Stimulated activated naive B cell treated with anti-CD40 and anti-IgM and Interleukin-4, amounts not matched to agents 10 μg/mL and 1 μg/mL and 100 μg/mL, for 72 hours (primary cell): Measurements from ENCODE around the gene SPPL2B.

Experiments used
- ATAC-seq, 2 donors: fragments of 150-1000 bp; cut with Tn5 transposase; replicated peaks; 2 replicates each; pipeline ENCODE4 v1.10.0; 2021; ENCODE audit warnings: moderate library complexity in 1 of 2
- DNase-seq: peaks from one replicate; pipeline ENCODE4 v3.0.0; 2021
- H3K27ac Mint-ChIP-seq: one replicate; pipeline ENCODE4 v1.8.0; 2022; ENCODE audit warnings: mild to moderate bottlenecking, mixed read lengths
- H3K27me3 Mint-ChIP-seq, 2 donors: one replicate each; pipeline ENCODE4 v1.8.0; 2022; ENCODE audit warnings: mixed read lengths in 2 of 2
- H3K36me3 Mint-ChIP-seq, 2 donors: one replicate each; pipeline ENCODE4 v1.8.0; 2022; ENCODE audit warnings: mixed read lengths in 2 of 2, mild to moderate bottlenecking in 1 of 2
- H3K4me1 Mint-ChIP-seq, 2 donors: one replicate each; pipeline ENCODE4 v1.8.0; 2022; ENCODE audit warnings: mixed read lengths in 2 of 2, mild to moderate bottlenecking in 1 of 2
- H3K4me3 Mint-ChIP-seq, 2 donors: one replicate each; pipeline ENCODE4 v1.8.0; 2022; ENCODE audit warnings: mild to moderate bottlenecking in 2 of 2, mixed read lengths in 2 of 2, moderate library complexity in 1 of 2
- H3K9me3 Mint-ChIP-seq, 2 donors: one replicate each; pipeline ENCODE4 v1.8.0; 2022; ENCODE audit warnings: mixed read lengths in 2 of 2, mild to moderate bottlenecking in 1 of 2

SPPL2B gene

GRCh38 chr19:2371656-2372055, 43.2 kb downstream of the SPPL2B start:
- Mint-ChIP-seq H3K9me3 (peaks cover 0 to 3% of the 10 kb centered on the region in 2 donors), H3K27me3 (peaks cover 13% of the 10 kb centered on the region in 2 donors), H3K4me3 (no peak overlapping the region), H3K4me1 (peaks cover 0 to 2% of the 10 kb centered on the region in 2 donors), H3K36me3 (peaks cover 3 to 4% of the 10 kb centered on the region in 2 donors), H3K27ac (no peak overlapping the region)
- ATAC-seq (no peak), DNase-seq (no peak)

DNA sequence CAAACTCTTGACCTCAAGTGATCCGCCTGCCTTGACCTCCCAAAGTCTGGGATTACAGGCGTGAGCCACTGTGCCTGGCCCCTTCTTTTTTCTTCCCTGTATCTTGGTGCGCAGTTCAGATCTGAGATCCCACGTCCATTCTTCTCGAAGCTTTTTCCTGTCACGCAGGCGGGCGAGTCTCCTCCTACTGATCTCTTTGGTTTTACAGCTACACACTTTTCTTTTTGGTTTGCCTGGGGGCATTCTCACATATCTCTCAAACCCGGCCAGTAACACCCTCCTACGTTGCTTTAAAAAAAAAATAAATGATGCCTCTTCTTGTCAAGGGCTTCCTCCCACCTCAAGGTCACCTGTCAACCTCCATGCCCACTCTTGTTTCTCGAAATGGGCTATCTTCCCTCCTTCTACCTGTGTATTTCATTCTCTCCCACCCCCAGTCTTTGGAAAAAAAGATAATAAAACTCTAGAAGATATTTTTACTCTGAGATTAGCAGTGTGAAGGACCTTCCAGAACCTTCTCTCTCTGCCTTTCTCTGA, 43.7 kb downstream of the SPPL2B start:
- DNase-seq (no peak), ATAC-seq (no peak)
- no peak overlapping the region for H3K4me3 Mint-ChIP-seq
- peaks cover 3 to 4% of the 10 kb centered on the region in 2 donors for H3K36me3 Mint-ChIP-seq
- peaks cover 13% of the 10 kb centered on the region in 2 donors for H3K27me3 Mint-ChIP-seq
- peaks cover 0 to 3% of the 10 kb centered on the region in 2 donors for H3K9me3 Mint-ChIP-seq
- H3K4me1 Mint-ChIP-seq = peaks cover 0 to 2% of the 10 kb centered on the region in 2 donors
- no peak overlapping the region for H3K27ac Mint-ChIP-seq

DNA sequence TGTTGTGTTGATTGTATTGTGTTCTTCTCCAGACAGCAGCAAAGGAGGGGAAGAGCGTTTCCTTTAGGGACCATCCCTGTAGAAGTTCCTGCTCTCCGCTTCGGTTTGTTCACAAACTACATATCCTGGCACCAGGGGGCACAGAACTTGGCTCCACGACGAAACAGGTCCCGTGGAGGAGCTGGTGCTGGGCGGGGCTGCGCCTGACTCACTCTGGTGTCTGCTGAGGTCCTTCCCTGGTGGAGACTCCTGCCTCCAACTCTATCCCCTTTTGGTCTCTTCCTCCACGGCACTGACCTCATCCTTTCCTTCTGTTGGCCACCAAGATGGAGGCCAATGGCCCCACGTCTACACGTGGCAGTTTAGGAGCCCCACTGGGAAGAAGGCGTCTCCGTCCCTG, 46.3 kb downstream of the SPPL2B start:
- Mint-ChIP-seq H3K27ac (peak overlapping the region; percentile 79), H3K9me3 (peaks cover 9 to 10% of the 10 kb centered on the region in 2 donors), H3K4me1 (peaks cover 3 to 5% of the 10 kb centered on the region in 2 donors), H3K4me3 (no peak overlapping the region), H3K36me3 (peaks cover 5 to 13% of the 10 kb centered on the region in 2 donors), H3K27me3 (peaks cover 13 to 17% of the 10 kb centered on the region in 2 donors)
- DNase-seq = no peak
- no peak for ATAC-seq

- Mint-ChIP-seq H3K4me3 (no peak overlapping the region), H3K36me3 (peaks cover 5 to 13% of the 10 kb centered on the region in 2 donors), H3K27me3 (peaks cover 13 to 17% of the 10 kb centered on the region in 2 donors), H3K27ac (no peak overlapping the region), H3K4me1 (peaks cover 3 to 5% of the 10 kb centered on the region in 2 donors), H3K9me3 (peaks cover 9 to 10% of the 10 kb centered on the region in 2 donors)
- DNase-seq (no peak), ATAC-seq (peak; percentile 25 to 27)
Measured at GRCh38 chr19:2375353-2376121, 47.1 kb downstream of the SPPL2B start.

DNA sequence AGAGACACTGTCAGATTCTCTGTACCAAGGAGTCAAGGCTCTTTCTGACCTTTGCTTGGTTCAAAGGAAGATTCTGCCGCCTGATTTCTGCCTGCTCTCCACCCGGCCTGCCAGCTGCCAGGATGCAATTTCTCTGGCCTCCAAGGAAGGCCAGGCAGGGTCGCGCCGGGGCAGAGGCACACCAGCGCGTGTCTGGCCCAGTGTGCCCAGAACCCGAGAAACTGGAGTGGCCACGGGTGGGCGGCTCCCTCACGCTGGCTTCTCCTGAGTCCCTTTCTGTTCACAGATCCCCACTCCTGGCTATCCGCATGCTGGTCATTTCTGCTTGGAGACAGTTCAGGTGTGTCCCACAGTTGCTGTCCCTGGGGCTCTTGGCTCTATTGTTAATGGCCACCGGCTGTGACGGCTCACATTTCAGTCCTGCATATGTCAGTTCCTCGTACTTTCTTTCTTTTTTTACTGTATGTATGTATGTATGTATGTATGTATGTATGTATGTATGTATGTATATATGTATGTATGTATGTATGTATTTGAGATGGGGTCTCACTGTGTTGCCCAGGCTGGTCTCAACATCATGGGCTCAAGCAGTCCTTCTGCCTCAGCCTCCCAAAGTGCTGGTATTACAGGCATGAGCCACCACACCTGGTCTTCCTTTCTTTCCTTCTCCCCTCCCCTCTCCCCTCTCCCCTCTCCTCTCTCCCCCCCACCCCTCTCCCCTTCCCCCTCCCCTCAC, 48.5 kb downstream of the SPPL2B start:
- H3K4me1 Mint-ChIP-seq = peaks cover 3 to 5% of the 10 kb centered on the region in 2 donors
- peaks cover 13 to 17% of the 10 kb centered on the region in 2 donors for H3K9me3 Mint-ChIP-seq
- H3K27ac Mint-ChIP-seq = no peak overlapping the region
- peaks cover 7 to 20% of the 10 kb centered on the region in 2 donors for H3K36me3 Mint-ChIP-seq
- H3K27me3 Mint-ChIP-seq = peaks cover 11 to 17% of the 10 kb centered on the region in 2 donors
- ATAC-seq (no peak), DNase-seq (no peak)
- H3K4me3 Mint-ChIP-seq = no peak overlapping the region

- ATAC-seq (no peak), DNase-seq (no peak)
- peaks cover 6 to 12% of the 10 kb centered on the region in 2 donors for H3K27me3 Mint-ChIP-seq
- H3K4me1 Mint-ChIP-seq = peaks cover 12 to 19% of the 10 kb centered on the region in 2 donors
- peaks cover 13 to 17% of the 10 kb centered on the region in 2 donors for H3K9me3 Mint-ChIP-seq
- no peak overlapping the region for H3K4me3 Mint-ChIP-seq
- no peak overlapping the region for H3K27ac Mint-ChIP-seq
- peaks cover 7 to 20% of the 10 kb centered on the region in 2 donors for H3K36me3 Mint-ChIP-seq
Measured at GRCh38 chr19:2380567-2380966, 52.1 kb downstream of the SPPL2B start.

DNA sequence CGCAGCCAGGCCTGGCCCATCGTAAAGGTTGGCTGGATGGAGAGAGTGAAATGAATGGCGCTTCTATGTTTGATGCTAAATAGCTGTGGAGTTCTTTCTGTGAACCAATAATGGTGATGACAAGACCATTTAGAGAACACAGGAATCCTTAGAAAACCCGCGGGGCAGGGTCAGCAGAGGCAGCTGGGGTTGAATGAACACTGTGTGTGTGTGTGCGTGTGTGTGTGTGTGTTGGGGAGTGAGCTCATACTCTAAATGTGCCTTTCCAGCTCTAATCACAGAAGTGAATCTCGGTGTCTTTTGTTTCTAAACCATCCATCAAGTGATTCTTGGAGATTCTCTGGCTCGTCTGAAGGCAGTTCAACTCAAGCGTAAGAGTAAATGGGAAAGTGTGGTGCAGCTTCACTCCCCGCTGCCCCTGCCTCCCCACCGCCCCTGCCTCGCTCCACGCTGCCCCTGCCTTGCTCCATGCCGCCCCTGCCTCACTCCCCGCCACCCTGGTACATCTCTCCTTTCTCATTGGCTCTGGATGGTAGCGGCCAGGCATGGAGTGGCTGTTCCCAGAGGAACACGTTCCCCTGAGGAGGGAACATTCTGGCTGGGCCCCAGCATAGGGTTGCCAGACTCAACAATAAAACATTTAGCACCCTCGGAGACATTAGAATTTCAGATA, 52.8 kb downstream of the SPPL2B start:
- peaks cover 6 to 12% of the 10 kb centered on the region in 2 donors for H3K27me3 Mint-ChIP-seq
- peaks cover 13 to 16% of the 10 kb centered on the region in 2 donors for H3K9me3 Mint-ChIP-seq
- no peak for ATAC-seq

DNA sequence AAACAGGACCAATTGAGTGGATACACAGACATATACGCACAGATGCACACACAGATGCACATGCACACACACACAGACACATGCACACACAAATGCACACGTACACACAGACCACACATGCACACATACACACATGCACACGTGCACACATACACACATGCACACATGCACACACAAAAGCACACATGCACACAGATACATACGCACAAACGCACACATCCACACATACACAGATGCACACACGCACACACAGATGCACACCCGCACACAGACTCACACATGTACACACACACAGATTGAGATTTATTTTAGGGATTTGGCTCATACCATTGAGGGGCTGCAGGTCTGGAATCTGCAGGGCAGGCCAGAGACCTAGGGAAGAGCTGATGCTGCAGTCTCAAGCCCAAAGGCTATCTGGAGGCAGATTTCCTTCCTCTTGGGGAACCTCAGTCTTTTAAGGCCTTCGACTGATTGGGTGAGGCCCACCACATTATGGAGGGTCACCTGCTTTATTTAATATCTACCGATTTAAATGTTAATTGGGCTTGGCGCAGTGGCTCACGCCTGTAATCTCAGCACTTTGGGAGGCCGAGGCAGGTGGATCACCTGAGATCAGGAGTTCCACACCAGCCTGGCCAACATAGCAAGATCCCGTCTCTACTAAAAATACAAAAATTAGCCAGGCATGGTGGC, 54.2 kb downstream of the SPPL2B start:
- Mint-ChIP-seq H3K4me3 (no peak overlapping the region), H3K27me3 (peaks cover 2 to 10% of the 10 kb centered on the region in 2 donors), H3K36me3 (peaks cover 6 to 17% of the 10 kb centered on the region in 2 donors), H3K4me1 (peaks cover 12 to 16% of the 10 kb centered on the region in 2 donors), H3K27ac (no peak overlapping the region), H3K9me3 (peaks cover 10 to 15% of the 10 kb centered on the region in 2 donors)
- ATAC-seq (no peak), DNase-seq (no peak)

More for the DNA sequence above, 52.8 kb downstream of the SPPL2B start:
- no peak for DNase-seq
- Mint-ChIP-seq H3K4me3 (peak overlapping the region in 1 of 2 donors; percentile 39), H3K36me3 (peaks cover 7 to 20% of the 10 kb centered on the region in 2 donors), H3K27ac (no peak overlapping the region), H3K4me1 (peaks cover 12 to 19% of the 10 kb centered on the region in 2 donors)

GRCh38 chr19:2385053-2385721, 56.7 kb downstream of the SPPL2B start:
- Mint-ChIP-seq H3K27me3 (peaks cover 0 to 8% of the 10 kb centered on the region in 2 donors), H3K4me1 (peaks cover 13 to 14% of the 10 kb centered on the region in 2 donors), H3K4me3 (no peak overlapping the region), H3K9me3 (peaks cover 4 to 9% of the 10 kb centered on the region in 2 donors), H3K27ac (peak overlapping the region; percentile 10), H3K36me3 (peaks cover 2 to 7% of the 10 kb centered on the region in 2 donors)
- no peak for ATAC-seq
- DNase-seq = no peak

- Mint-ChIP-seq H3K4me1 (peaks cover 13 to 17% of the 10 kb centered on the region in 2 donors), H3K27ac (no peak overlapping the region), H3K9me3 (peaks cover 0 to 2% of the 10 kb centered on the region in 2 donors), H3K4me3 (no peak overlapping the region), H3K36me3 (no peaks in the 10 kb centered on the region), H3K27me3 (peaks cover 0 to 4% of the 10 kb centered on the region in 2 donors)
- no peak for ATAC-seq
- DNase-seq = no peak
Measured at GRCh38 chr19:2387367-2388288, 59.1 kb downstream of the SPPL2B start.

DNA sequence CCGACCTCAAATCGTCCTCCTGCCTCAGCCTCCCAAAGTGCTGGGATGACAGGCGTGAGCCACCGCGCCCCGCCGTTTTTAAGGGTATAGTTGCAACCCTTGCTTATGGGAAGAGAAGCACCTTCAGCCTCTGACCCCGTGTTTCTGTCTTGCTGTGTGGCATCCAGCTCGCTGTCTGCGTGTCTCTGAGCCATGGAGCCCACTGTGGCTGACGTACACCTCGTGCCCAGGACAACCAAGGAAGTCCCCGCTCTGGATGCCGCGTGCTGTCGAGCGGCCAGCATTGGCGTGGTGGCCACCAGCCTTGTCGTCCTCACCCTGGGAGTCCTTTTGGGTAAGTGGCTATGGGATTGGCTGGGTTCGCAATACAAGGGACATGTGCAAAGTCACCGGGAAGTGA, 61.1 kb downstream of the SPPL2B start:
- DNase-seq (no peak), ATAC-seq (no peak)
- no peaks in the 10 kb centered on the region for H3K9me3 Mint-ChIP-seq
- H3K4me3 Mint-ChIP-seq = no peak overlapping the region
- peak overlapping the region; percentile 63 for H3K27ac Mint-ChIP-seq
- no peaks in the 10 kb centered on the region for H3K36me3 Mint-ChIP-seq
- peaks cover 0 to 4% of the 10 kb centered on the region in 2 donors for H3K27me3 Mint-ChIP-seq
- peaks cover 13 to 18% of the 10 kb centered on the region in 2 donors for H3K4me1 Mint-ChIP-seq

GRCh38 chr19:2391118-2391725, 62.7 kb downstream of the SPPL2B start:
- H3K27ac Mint-ChIP-seq = no peak overlapping the region
- ATAC-seq (peak; percentile 66), DNase-seq (peak; percentile 33)
- peaks cover 0 to 4% of the 10 kb centered on the region in 2 donors for H3K27me3 Mint-ChIP-seq
- peaks cover 10 to 31% of the 10 kb centered on the region in 2 donors for H3K4me1 Mint-ChIP-seq
- no peaks in the 10 kb centered on the region for H3K36me3 Mint-ChIP-seq
- H3K9me3 Mint-ChIP-seq = no peaks in the 10 kb centered on the region
- H3K4me3 Mint-ChIP-seq = no peak overlapping the region
